ENCODE data around the gene MPC1L.
"Not testable (repeated sequence)": the region's sequence is repeated elsewhere in the genome, so short reads cannot be mapped to it uniquely, and the experiment has no call there.

The MPC1L gene

GRCh38 chrX:40623139-40623536 is at the start of gene MPC1L:
MPC1L (plus strand) TSS chrX:40623428; CDS start chrX:40623566, 138 bp downstream.
- DNase-seq, result no peak

GRCh38 chrX:40573763-40574162 is 49.5 kb upstream of the MPC1L start:
- DNase-seq, result no peak

DNA sequence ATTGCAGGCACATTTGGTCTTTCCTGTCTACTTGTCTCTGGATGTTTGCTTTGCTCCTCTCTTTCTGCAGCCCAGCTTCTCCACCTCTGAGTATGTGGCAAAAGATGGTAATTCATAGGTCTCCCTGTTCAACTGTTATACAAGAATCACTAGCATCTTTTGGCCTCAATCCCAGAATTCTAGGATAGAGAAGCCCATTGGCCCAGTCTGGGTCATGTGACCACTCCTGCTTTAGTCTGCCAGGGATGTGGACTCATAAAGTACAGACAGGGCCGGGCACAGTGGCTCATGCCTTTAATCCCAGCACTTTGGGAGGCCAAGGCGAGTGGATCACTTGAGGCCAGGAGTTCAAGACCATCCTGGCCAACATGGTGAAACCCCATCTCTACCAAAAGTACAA is 47.8 kb upstream of the MPC1L start:
- peak in 19 of 56 donors; percentile 0 to 34 (median 5) for DNase-seq

DNA sequence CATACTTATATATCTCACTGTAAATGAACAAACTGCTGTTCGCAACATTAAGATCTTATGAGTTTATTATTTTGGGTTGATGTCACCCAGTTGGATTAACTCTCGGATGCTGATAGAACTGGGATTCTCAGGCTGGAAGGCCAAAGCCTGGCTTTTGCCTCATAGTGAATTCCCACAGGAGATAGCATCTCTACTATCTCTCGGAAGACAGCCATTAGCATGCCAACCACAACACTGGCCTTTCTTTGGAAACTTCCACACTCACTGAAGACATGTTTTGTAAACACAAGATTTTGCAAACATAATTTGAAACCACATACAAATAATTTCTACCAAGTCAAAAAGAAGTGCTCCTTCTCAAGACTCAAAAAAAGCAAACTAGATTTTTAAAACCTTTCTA is 46.9 kb upstream of the MPC1L start:
- DNase-seq, result no peak

DNA sequence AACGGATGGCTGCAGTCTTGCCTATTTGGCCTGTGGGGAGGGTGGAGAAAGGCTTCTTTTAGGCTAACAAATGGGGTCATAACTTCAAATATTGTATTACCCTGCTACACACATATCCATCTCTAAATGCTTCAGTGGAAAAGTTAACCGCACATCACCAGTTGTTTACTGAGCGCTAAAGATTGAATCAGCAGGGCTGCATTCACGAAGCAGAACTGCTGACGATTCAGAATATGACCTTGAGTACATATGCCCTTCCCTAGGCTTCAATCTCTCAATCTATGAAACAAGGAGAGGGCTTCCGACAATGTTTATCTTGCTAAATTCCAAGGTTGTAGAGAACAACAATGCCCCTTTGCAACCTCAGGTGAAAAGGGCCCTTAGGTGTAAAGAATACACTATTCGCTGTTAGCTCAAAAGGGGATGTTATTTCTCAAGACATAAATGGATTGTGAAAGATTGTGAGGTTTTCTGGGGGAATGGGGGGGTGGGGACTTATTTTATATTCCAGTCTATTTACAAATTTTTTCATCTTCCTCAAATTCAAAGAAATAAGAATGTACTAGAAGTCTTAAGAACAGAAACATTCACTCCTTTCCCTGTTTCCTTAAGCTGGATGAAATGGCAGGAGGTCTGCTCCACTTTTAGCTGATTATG is 45.1 kb upstream of the MPC1L start:
- DNase-seq, result no peak

- no peak for DNase-seq
Measured at GRCh38 chrX:40579141-40579540, 44.1 kb upstream of the MPC1L start.

DNA sequence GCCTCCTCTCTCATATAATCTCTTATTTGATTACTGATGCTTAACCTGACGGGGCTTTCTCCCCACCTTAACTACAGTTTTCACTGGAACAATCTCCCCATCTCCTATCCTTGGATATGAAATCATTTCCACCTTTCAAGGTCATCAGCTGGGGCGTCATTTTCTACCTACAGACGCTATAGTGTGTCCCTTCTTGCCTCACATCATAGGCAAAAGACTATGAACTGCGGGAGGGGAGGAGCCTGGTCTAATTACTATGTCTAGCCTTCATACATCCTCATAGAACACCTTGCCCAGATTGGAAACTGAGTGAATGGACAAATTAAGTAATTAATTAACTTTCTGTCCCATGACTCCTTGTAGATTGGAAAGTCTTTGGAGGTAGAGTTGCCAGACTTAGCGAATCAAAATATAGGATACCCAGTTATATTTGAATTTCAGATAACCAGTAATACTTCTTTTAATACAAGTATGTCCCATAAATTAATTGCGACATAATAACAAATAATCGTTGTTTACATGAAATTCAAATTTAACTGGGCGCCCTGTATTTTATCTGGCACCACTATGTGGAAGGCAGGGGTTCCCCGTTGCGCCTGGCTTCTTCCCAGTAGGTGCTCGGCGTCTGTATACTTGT is 43.2 kb upstream of the MPC1L start:
- no peak for DNase-seq

DNA sequence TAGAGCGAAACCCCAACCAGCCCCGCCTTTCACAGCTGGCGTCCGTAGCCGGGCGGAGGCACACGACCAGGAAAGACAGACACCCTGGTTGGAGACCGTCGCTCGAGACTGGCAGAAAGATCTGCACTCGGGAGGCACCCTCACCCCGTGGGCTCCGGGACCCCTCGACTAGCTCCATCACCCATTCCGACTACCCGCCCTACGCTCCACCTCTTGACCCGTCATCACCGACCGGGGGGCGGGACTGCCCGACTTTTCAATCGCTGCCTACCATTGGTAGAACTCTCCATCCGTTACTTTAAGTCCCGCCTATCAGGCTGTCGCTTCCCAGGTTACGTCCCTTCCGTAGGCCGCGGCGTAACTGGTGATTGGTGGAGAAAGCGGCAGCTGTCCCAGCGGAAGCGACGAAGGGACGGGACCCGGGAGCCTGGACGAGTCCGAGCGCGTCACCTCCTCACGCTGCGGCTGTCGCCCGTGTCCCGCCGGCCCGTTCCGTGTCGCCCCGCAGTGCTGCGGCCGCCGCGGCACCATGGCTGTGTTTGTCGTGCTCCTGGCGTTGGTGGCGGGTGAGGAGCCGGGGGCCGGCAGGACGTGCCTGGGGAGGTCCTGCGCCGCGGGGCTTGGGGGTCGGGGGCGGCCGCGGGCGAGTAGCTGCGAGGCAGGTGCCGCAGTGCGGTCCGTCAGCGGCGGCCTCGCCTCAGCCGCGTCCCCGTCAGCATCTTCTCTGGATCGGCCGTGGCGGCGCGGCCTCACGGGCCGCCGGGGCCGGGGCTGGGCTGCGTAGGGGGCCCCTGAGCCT is 42.5 kb upstream of the MPC1L start, which contains the start of gene ATP6AP2:
ATP6AP2 (plus strand) TSS at position 434 of the 799 bp plus-strand sequence; CDS start at position 530, 96 bp downstream.
- DNase-seq, result peak; percentile 2 to 94 (median 83)

DNA sequence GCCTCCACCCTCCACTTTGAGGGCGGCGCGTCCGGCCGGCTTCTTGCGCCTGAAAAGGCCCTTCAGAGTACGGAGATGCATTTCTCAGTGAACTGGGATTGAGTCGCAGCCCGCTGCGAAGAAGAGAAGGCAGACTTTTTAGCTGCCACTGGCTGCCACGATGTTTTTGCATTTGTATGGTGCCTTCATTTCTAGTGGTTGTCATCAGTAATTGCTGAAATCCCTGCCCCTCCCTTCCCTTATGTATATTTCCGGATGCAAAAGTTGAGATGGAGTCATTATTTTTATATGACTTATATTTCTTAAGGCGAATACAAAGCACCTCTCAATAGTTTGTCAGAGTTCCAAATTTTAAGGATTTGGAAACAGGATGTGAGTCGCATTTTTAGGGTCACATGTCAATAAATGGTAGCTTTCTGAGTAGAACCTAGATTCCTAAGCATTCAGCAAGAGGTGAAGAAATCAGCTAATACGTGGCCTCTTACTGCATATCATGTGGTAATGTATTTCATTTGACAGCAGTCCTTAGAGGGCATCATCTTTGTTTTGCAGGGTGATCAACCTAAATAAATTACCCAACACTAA is 41.8 kb upstream of the MPC1L start:
- no peak for DNase-seq

- not testable (repeated sequence) for DNase-seq
Measured at GRCh38 chrX:40582178-40582577, 41.0 kb upstream of the MPC1L start.

DNA sequence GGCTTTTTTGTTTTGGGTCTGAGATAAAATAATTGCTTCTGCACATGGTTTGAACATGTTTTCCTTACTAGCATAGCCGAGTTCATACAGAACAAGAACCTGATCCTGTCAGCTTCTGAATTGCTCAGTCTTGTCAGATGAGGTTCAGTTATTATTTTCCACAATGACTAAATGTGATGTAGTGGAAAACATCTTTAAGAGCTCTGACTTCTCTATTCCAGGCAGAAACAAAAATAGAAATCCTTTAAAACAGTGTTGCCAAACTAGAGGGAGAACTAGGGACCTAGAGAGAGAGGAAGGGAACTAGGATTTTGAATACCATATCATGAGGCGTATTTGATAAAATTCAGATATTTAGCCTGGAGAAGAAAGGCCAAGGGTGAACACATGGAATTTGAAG is 40.4 kb upstream of the MPC1L start:
- no peak for DNase-seq

DNA sequence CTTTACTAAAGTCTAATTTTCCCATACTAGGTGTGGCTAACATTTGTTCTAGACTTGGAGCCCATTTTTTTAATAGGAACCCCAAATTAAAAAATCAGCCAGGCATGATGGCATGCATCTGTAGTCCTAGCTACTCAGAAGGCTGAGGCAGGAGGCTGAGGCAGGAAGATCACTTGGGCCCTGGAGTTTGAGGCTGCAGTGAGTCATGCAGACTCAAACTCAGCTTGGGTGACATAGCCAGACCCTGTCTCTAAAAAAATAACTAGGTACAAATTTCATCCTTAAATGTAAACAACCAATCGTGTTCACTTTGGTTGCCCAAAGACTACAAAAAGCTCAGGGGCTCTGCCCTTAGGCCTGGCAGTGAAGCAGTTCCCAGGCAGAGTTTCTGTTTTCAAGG is 35.6 kb upstream of the MPC1L start:
- not testable (repeated sequence) for DNase-seq

DNA sequence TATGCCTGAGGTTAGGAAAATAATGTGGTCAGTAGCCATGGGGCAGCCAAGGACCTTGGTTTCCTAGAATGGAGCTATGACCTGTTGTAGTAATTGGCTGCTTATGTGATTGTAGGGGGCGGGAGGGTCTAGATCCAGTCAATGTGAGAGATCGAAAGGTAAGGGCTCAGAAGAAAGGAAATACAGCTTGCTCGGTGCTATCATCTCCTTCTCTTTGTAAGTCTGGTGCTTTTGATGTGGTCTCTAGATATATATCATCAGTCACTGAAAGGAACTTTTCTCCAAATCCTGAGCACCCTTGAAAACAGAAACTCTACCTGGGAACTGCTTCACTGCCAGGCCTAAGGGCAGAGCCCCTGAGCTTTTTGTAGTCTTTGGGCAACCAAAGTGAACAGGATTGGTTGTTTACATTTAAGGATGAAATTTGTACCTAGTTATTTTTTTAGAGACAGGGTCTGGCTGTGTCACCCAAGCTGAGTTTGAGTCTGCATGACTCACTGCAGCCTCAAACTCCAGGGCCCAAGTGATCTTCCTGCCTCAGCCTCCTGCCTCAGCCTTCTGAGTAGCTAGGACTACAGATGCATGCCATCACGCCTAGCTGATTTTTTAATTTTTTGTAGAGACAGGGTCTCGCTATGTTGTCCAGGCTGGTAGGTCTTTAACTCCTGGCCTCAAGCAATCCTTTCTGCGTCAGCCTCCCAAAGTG is 33.5 kb upstream of the MPC1L start:
- not testable (repeated sequence) for DNase-seq

GRCh38 chrX:40603446-40603845 is 19.8 kb upstream of the MPC1L start:
- no peak for DNase-seq

DNA sequence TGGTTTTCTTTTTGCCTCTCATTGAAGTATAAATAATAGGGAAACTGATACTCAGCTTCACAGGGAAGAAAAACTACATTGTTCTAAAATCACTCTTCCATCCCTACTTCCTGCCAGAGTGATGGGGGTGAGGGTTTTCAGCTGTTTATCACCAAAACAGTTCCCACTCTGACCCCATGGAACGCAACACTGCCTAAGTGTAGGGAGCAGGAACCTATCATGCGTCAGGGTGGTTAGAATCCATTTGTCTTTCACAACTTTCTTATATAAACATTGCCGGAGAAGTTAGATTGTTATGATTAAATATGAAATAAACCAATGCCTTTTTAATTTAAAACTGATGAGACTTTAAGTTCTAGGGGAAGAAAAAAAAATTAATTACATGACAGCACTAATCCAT is 15.8 kb upstream of the MPC1L start:
- DNase-seq, result no peak

DNA sequence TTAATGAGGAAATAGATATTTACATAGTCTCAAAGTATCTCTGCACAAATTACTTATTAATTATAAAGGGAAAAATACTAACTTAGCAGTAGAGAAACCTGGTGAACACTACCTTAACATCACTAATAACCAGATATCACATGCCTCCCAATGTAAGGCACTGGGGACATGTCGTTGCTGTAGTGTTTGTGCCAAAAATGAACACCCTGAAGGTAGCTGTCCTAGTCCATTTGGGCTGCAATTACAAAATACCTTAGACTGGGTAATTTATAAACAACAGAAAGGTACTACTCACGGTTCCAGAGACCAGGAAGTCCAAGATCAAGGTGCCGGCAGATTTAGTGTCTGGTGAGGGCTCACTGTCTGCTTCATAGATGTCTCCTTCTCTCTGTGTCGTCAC is 10.7 kb upstream of the MPC1L start:
- no peak for DNase-seq

- no peak for DNase-seq
Measured at GRCh38 chrX:40615976-40616375, 7.3 kb upstream of the MPC1L start.

DNA sequence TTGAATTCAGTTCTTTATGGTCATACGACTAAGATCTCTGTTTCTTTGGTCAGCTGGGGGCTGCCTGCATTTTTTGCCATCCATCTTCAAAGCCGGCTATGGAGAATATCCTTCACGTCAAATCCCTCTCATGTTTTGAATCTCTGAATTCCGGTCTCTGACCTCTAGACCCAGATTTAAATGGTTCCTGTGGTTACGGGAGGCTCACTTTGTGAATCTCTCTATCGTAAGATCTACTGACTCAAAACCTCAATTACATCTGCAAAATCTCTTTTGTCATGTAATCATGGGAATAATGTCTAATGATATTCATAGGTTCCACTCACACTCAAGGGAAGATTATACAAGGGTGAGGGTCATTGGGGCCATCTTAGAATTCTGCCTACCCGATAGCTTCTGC is 5.7 kb upstream of the MPC1L start:
- no peak for DNase-seq

GRCh38 chrX:40622479-40623138 is 619 bp upstream of the MPC1L start:
- DNase-seq, result no peak

DNA sequence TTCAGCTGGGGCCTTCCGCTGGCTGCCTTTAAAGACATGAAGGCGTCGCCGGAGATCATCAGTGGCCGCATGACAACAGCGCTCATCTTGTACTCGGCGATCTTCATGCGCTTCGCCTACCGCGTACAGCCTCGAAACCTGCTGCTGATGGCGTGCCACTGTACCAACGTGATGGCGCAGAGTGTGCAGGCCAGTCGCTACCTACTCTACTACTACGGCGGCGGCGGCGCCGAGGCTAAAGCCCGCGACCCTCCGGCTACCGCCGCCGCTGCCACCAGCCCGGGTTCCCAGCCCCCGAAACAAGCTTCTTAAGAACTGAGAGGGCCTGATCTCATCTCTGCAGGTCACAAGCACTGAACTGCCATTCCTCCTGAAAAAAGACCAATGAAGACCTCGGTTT is 437 bp downstream of the MPC1L start:
- no peak for DNase-seq

DNA sequence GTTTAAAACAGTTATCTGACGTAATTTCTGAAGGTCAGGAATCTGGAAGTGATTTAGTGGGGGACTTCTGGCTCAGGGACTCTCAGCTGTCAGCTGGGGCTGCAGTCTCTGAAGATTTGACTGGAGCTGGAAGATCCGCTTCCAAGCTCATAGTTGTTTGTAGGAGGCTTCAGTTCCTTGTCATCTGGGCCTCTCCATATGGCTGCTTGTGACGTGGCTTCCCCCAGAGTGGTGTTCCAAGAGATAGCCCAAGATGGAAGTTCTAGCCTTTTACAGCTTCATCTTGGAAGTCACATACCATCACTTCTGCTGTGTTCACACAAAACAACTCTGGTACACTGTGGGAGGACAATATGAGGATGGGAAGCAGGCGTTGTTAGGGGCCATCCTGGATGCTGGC is 2.1 kb downstream of the MPC1L start:
- peak in 3 of 56 donors; percentile 0 to 3 (median 2) for DNase-seq

Data from amygdala (tissue), 56 donors.